Panc1 (cell line): ENCODE measurements around the gene GPM6B. TPM values are rescaled to one million over a fixed set of nuclear protein-coding genes. Genes with fewer than 3 reads are reported as not detected.

Source experiments
- ATAC-seq: fragments of 200-7000 bp; cut with Tn5 transposase; 2 replicates; pipeline ENCODE4 v1.9.1; 2020; ENCODE audit warnings: mild to moderate bottlenecking, moderate library complexity
- BruUV-seq: library from RNA; stranded (reverse); fragments of 400-500 nt; replicated peaks from 2 replicates; lab custom pipeline; 2021; lab: Mats Ljungman, UMichigan
- CTCF ChIA-PET: fragments of 300-600 bp; sonication (Branson Sonifier 250); formaldehyde crosslinking; loops from one replicate; lab custom pipeline; 2022; ENCODE audit warnings: antibody characterized with exemption; lab: Charles Lee
- POLR2A ChIA-PET: fragments of 300-600 bp; sonication (Branson Sonifier 250); formaldehyde crosslinking; loops from one replicate; lab custom pipeline; 2022; ENCODE audit warnings: antibody characterized with exemption; lab: Charles Lee
- DNase-seq: peaks from one replicate; pipeline ENCODE4 v3.0.0-alpha.2; 2010; ENCODE audit warnings: low read depth, low spot score
- H3K27ac ChIP-seq: 2 replicates; pipeline ENCODE4 v1.5.1; 2011; ENCODE audit warnings: mild to moderate bottlenecking, low read length, inconsistent platforms
- H3K27me3 ChIP-seq: fragments of 200-500 bp; sonication (Bioruptor generic); 2 replicates; pipeline ENCODE4 v1.6.0; 2014; ENCODE audit warnings: low read length, inconsistent platforms; ENCODE audit not compliant: control insufficient read depth, insufficient read depth
- H3K36me3 ChIP-seq: fragments of 200-500 bp; sonication (Bioruptor generic); 2 replicates; pipeline ENCODE4 v1.5.1; 2014; ENCODE audit warnings: inconsistent platforms, mild to moderate bottlenecking, low read length, moderate library complexity; ENCODE audit not compliant: control insufficient read depth, insufficient read depth
- H3K4me1 ChIP-seq: 2 replicates; pipeline ENCODE4 v1.5.1; 2011; ENCODE audit warnings: inconsistent platforms, mild to moderate bottlenecking, low read length, moderate library complexity; ENCODE audit not compliant: control insufficient read depth, insufficient read depth
- H3K4me3 ChIP-seq, 2 experiments: 2 replicates each; pipeline ENCODE4 v1.5.1; 2011 to 2012; ENCODE audit warnings: low read depth in 2 of 2, low read length in 2 of 2, mild to moderate bottlenecking in 2 of 2, inconsistent platforms in 1 of 2, moderate library complexity in 1 of 2
- H3K9me3 ChIP-seq: fragments of 200-500 bp; sonication (Bioruptor generic); 2 replicates; pipeline ENCODE4 v1.5.1; 2014; ENCODE audit warnings: low read depth, mild to moderate bottlenecking, inconsistent platforms, low read length, moderate library complexity; ENCODE audit not compliant: control insufficient read depth, insufficient read depth
- CTCF ChIP-seq: fragments of 450-650 bp; IDR thresholded peaks from 2 replicates; pipeline ENCODE4 v1.5.1; 2017; ENCODE audit warnings: mild to moderate bottlenecking
- POLR2AphosphoS5 ChIP-seq: IDR thresholded peaks from 2 replicates; pipeline ENCODE4 v1.6.1; 2012; ENCODE audit warnings: mild to moderate bottlenecking, low read depth, low read length, moderate library complexity
- SIN3A ChIP-seq: IDR thresholded peaks from 2 replicates; pipeline ENCODE4 v1.6.1; 2012; ENCODE audit warnings: low read depth, mild to moderate bottlenecking, low read length, moderate library complexity, borderline replicate concordance; ENCODE audit not compliant: insufficient read depth
- TCF7L2 ChIP-seq: IDR thresholded peaks from 2 replicates; pipeline ENCODE4 v1.6.1; 2011; ENCODE audit warnings: mild to moderate bottlenecking, low read depth, low read length, inconsistent platforms
- in situ Hi-C: cut with HindIII; loops from 2 replicates; pipeline ENCODE4 v1.10.0; 2016; ENCODE audit warnings: low sequenced_read_pairs, low pct_unique_long_range_greater_than_20kb
- intact Hi-C: fragments of 100-400 bp; cut with micrococcal nuclease; formaldehyde crosslinking; loops from one replicate; pipeline ENCODE4 v1.10.0; 2022; ENCODE audit not compliant: unreplicated experiment
- total RNA-seq: library from RNA; stranded (reverse); gene quantifications from one replicate; pipeline ENCODE4 v1.2.1, GENCODE V29; 2021; ENCODE audit not compliant: unreplicated experiment
- TF ChIP-seq, protein P1 (sequence below), 2 experiments: IDR thresholded peaks; 2 replicates each; pipeline ENCODE4 v1.6.1; 2011 to 2012; ENCODE audit warnings: low read depth in 2 of 2, control low read depth in 1 of 2, low read length in 1 of 2, mild to moderate bottlenecking in 1 of 2, moderate library complexity in 1 of 2; ENCODE audit not compliant: insufficient read depth in 1 of 2

The GPM6B gene
- total RNA-seq, 1 experiment from 2014 or later: not detected

- Histone ChIP-seq H3K27ac (peak within 1 kb of the TSS; percentile 77), H3K27me3 (no peaks in the 10 kb centered on the region), H3K4me3 (peak within 1 kb of the TSS; percentile 65 to 77), H3K9me3 (no peaks in the 10 kb centered on the region), H3K36me3 (peaks cover 2% of the 10 kb centered on the region; the same call in 1 of the 2 replicates), H3K4me1 (no peaks in the 10 kb centered on the region)
- ATAC-seq: peak; percentile 100
- intact Hi-C loops (no loop called here), in situ Hi-C loops (no loop called here)
- no peak for TF ChIP-seq CTCF
- no peak for TF ChIP-seq SIN3A
- peak; percentile 62 for TF ChIP-seq POLR2AphosphoS5
- TF ChIP-seq, protein P1, sequence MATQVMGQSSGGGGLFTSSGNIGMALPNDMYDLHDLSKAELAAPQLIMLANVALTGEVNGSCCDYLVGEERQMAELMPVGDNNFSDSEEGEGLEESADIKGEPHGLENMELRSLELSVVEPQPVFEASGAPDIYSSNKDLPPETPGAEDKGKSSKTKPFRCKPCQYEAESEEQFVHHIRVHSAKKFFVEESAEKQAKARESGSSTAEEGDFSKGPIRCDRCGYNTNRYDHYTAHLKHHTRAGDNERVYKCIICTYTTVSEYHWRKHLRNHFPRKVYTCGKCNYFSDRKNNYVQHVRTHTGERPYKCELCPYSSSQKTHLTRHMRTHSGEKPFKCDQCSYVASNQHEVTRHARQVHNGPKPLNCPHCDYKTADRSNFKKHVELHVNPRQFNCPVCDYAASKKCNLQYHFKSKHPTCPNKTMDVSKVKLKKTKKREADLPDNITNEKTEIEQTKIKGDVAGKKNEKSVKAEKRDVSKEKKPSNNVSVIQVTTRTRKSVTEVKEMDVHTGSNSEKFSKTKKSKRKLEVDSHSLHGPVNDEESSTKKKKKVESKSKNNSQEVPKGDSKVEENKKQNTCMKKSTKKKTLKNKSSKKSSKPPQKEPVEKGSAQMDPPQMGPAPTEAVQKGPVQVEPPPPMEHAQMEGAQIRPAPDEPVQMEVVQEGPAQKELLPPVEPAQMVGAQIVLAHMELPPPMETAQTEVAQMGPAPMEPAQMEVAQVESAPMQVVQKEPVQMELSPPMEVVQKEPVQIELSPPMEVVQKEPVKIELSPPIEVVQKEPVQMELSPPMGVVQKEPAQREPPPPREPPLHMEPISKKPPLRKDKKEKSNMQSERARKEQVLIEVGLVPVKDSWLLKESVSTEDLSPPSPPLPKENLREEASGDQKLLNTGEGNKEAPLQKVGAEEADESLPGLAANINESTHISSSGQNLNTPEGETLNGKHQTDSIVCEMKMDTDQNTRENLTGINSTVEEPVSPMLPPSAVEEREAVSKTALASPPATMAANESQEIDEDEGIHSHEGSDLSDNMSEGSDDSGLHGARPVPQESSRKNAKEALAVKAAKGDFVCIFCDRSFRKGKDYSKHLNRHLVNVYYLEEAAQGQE (IDR thresholded peaks at IDR 0.05; ENCODE audit: insufficient read depth in 1 of 2, low read depth in 2 of 2, low read length in 1 of 2): no peak
- no peak for TF ChIP-seq TCF7L2
- DNase-seq: peak; percentile 54
- POLR2A ChIA-PET: no interaction called here
- no TSS peak for BruUV-seq
- CTCF ChIA-PET: no interaction called here
Observed at GRCh38 chrX:13734278-13735172, 82.4 kb downstream of the GPM6B start, which contains the start of the genes OFD1 and TRAPPC2. Gene OFD1 (plus strand): TSS chrX:13734748. CDS start chrX:13735072, 324 bp downstream. Gene TRAPPC2 (minus strand): TSS chrX:13734620. CDS start chrX:13719963, 14,657 bp downstream.

DNA sequence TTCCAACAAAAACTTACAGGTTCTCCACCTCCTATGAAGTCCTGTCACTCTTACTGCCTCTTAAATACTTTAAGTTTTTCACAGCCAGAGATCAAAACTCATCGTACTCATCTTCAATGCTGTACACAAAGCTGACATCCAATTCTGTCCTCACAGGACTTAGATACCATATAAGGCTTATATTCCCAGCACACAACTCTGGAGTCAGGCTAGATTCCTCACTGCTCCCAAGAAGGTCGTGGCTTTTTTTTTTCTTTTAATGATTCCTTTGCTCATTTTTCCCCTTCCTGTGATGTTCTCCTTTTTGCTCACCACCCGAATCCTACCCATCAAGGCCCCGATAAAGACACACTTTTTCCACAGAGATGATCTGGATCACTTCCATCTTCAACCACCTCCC lies 83.4 kb downstream of the GPM6B start:
- Histone ChIP-seq H3K27me3 (no peaks in the 10 kb centered on the region), H3K4me3 (peak overlapping the region; percentile 65 to 77), H3K9me3 (no peaks in the 10 kb centered on the region), H3K36me3 (no peaks in the 10 kb centered on the region; the same call in 1 of the 2 replicates), H3K27ac (peak overlapping the region; percentile 75), H3K4me1 (no peaks in the 10 kb centered on the region)
- in situ Hi-C loops: no loop called here
- ATAC-seq (no peak), DNase-seq (no peak)
- TF ChIP-seq TCF7L2: no peak
- TF ChIP-seq POLR2AphosphoS5: no peak
- TF ChIP-seq SIN3A: no peak
- no peak for TF ChIP-seq CTCF
- TF ChIP-seq, protein P1 (IDR thresholded peaks at IDR 0.05; ENCODE audit: insufficient read depth in 1 of 2, low read depth in 2 of 2, low read length in 1 of 2): no peak
- TSS peak; percentile 77 for BruUV-seq
- intact Hi-C loops: no loop called here
- ChIA-PET CTCF (no interaction called here), POLR2A (no interaction called here)
